ENCODE results near the gene COL9A3.

- TF ChIP-seq CTCF (IDR thresholded peaks at IDR 0.05) (no peak), POLR2A (IDR thresholded peaks at IDR 0.05) (no peak)
Measured at GRCh38 chr20:62776692-62777527, 39.9 kb upstream of the COL9A3 start.
